NCI-H1694 (cell line): ENCODE data around the gene LHX3.

Experiments
- DNase-seq: peaks from one replicate; lab custom pipeline; 2025; lab: John Stamatoyannopoulos, UW

Gene LHX3

GRCh38 chr9:136192289-136193126, 12.4 kb downstream of the LHX3 start:
- no peak for DNase-seq

GRCh38 chr9:136191960-136192286, 13.0 kb downstream of the LHX3 start:
- DNase-seq: no peak

GRCh38 chr9:136191099-136191959, 13.6 kb downstream of the LHX3 start:
- DNase-seq: no peak

- no peak for DNase-seq
These were observed 14.3 kb downstream of the LHX3 start for GRCh38 chr9:136190656-136191055.

GRCh38 chr9:136190237-136190601, 14.7 kb downstream of the LHX3 start:
- no peak for DNase-seq

- DNase-seq: no peak
These were observed 15.3 kb downstream of the LHX3 start for GRCh38 chr9:136189394-136190236.

GRCh38 chr9:136187683-136188586, 17.0 kb downstream of the LHX3 start:
- DNase-seq: no peak

- DNase-seq: no peak
These were observed 17.7 kb downstream of the LHX3 start for GRCh38 chr9:136187197-136187596.

- DNase-seq: no peak
These were observed 18.5 kb downstream of the LHX3 start for GRCh38 chr9:136186386-136186785.

GRCh38 chr9:136185596-136186366, 19.1 kb downstream of the LHX3 start:
- DNase-seq: no peak

GRCh38 chr9:136185066-136185465, 19.9 kb downstream of the LHX3 start:
- no peak for DNase-seq

GRCh38 chr9:136182850-136183422, 22.0 kb downstream of the LHX3 start:
- no peak for DNase-seq

GRCh38 chr9:136182420-136182787, 22.5 kb downstream of the LHX3 start:
- DNase-seq: no peak

GRCh38 chr9:136181784-136182419, 23.0 kb downstream of the LHX3 start:
- no peak for DNase-seq

- no peak for DNase-seq
These were observed 24.3 kb downstream of the LHX3 start for GRCh38 chr9:136180586-136180985.

GRCh38 chr9:136179761-136180160, 25.2 kb downstream of the LHX3 start:
- no peak for DNase-seq

- DNase-seq: no peak
These were observed 25.8 kb downstream of the LHX3 start for GRCh38 chr9:136179101-136179616.

GRCh38 chr9:136178773-136179075, 26.2 kb downstream of the LHX3 start:
- no peak for DNase-seq

GRCh38 chr9:136178061-136178772, 26.7 kb downstream of the LHX3 start:
- DNase-seq: no peak
